ENCODE results near the gene ANTXR1. TPM values are rescaled to one million over a fixed set of nuclear protein-coding genes. Genes with fewer than 3 reads are reported as not detected.
"Not testable (repeated sequence)": the region's sequence is repeated elsewhere in the genome, so short reads cannot be mapped to it uniquely, and the experiment has no call there.

ANTXR1 gene
- total RNA-seq, 3 donors from 2014 or later (not counting 1 experiment from before 2014, with no cell fraction given) = not detected

DNA sequence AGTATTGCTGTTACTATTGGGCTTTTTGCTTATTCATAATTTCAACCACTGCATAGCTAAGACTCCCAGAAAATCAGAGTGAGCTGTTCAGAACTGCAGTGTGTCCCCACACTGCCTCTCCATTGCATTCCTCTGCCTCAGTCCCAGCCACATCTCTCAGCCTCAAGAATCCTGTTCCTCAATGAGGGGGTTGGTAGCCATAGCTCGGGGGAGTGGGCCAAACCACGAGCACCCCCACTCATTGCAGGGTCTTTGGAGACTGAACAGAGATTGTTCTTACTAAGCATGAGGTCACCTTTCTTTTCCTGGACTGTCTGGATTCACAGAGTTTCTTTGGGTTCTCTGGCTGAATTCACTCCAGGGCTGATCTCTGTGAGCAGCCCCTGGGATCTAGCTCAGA lies 213.0 kb downstream of the ANTXR1 start:
- H3K4me3 Mint-ChIP-seq = no peak overlapping the region
- Histone ChIP-seq H3K4me1 (ENCODE audit: control insufficient read depth, insufficient read depth, low read length) (no peaks in the 10 kb centered on the region), H3K27ac (ENCODE audit: low read length) (no peak overlapping the region), H3K9me3 (ENCODE audit: control insufficient read depth, insufficient read depth, low read length) (no peaks in the 10 kb centered on the region), H3K36me3 (ENCODE audit: control insufficient read depth, insufficient read depth, low read length) (no peaks in the 10 kb centered on the region), H3K4me3 (ENCODE audit: low read length) (no peak overlapping the region), H3K27me3 (ENCODE audit: control insufficient read depth, insufficient read depth, low read length) (no peaks in the 10 kb centered on the region)
- no peak overlapping the region for H3K27ac Mint-ChIP-seq
- ATAC-seq = no peak
- H3K27me3 Mint-ChIP-seq (ENCODE audit: low read depth in 2 of 2) = peaks cover 23 to 61% of the 10 kb centered on the region in 2 donors
- no peak for DNase-seq
- H3K9me3 Mint-ChIP-seq = no peaks in the 10 kb centered on the region
- 86% methylated on average over 2 of the region's 2 CpGs for WGBS (ENCODE audit: insufficient coverage)
- intact Hi-C loops (cut with micrococcal nuclease) = no loop called here
- H3K4me1 Mint-ChIP-seq = no peaks in the 10 kb centered on the region
- TF ChIP-seq, protein P1, sequence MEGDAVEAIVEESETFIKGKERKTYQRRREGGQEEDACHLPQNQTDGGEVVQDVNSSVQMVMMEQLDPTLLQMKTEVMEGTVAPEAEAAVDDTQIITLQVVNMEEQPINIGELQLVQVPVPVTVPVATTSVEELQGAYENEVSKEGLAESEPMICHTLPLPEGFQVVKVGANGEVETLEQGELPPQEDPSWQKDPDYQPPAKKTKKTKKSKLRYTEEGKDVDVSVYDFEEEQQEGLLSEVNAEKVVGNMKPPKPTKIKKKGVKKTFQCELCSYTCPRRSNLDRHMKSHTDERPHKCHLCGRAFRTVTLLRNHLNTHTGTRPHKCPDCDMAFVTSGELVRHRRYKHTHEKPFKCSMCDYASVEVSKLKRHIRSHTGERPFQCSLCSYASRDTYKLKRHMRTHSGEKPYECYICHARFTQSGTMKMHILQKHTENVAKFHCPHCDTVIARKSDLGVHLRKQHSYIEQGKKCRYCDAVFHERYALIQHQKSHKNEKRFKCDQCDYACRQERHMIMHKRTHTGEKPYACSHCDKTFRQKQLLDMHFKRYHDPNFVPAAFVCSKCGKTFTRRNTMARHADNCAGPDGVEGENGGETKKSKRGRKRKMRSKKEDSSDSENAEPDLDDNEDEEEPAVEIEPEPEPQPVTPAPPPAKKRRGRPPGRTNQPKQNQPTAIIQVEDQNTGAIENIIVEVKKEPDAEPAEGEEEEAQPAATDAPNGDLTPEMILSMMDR (IDR thresholded peaks at IDR 0.05) = no peak
- no peaks in the 10 kb centered on the region for H3K36me3 Mint-ChIP-seq

DNA sequence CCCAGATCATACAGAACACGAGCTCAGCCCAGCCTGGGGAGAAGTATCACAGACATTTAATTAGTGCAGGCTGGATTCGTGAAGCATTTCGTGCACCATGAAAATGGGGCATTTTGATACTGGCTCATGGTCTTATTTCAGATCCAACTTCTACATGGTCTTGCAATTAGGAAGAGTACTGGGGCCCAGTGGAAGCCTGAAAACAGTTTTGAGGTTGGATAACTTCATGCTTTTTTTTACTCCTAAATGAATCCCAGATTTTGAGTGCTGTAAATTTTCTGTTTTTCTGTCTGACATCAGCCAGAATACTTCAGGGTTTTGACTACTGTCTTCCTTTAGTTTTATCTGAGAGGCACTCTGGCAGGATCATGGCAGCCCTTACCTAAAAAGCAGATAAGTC lies 213.9 kb downstream of the ANTXR1 start:
- Mint-ChIP-seq H3K27ac (no peak overlapping the region), H3K36me3 (no peaks in the 10 kb centered on the region), H3K4me3 (no peak overlapping the region), H3K27me3 (ENCODE audit: low read depth in 2 of 2) (peaks cover 21 to 63% of the 10 kb centered on the region in 2 donors), H3K4me1 (no peaks in the 10 kb centered on the region), H3K9me3 (no peaks in the 10 kb centered on the region)
- H3K27ac ChIP-seq (ENCODE audit: low read length) = no peak overlapping the region
- H3K4me1 ChIP-seq (ENCODE audit: control insufficient read depth, insufficient read depth, low read length) = no peaks in the 10 kb centered on the region
- H3K36me3 ChIP-seq (ENCODE audit: control insufficient read depth, insufficient read depth, low read length) = no peaks in the 10 kb centered on the region
- DNase-seq = no peak
- TF ChIP-seq, protein P1 (IDR thresholded peaks at IDR 0.05) = no peak
- H3K27me3 ChIP-seq (ENCODE audit: control insufficient read depth, insufficient read depth, low read length) = no peaks in the 10 kb centered on the region
- H3K4me3 ChIP-seq (ENCODE audit: low read length) = no peak overlapping the region
- ATAC-seq = no peak
- intact Hi-C loops (cut with micrococcal nuclease) = no loop called here
- 80% methylated on average over 3 of the region's 3 CpGs for WGBS (ENCODE audit: insufficient coverage)
- no peaks in the 10 kb centered on the region for H3K9me3 ChIP-seq (ENCODE audit: control insufficient read depth, insufficient read depth, low read length)

DNA sequence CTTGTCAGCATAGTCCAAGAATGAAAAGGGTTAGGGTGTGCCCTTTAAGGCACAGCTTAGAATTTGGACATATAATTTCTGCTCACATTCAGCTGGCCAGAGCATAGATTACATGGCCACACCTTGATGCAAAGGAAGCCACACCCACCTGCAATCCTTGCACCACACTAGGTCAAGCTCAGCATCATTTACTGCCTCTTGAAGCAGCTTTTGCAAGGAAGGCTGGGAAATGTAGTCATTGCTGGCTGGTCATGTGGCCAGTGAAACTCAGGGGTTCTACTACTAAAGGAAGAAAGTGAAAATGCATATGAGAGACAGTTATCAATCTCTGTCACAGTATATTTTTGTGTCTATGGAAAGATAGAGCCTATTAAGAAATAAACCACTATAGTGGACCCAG lies 214.7 kb downstream of the ANTXR1 start:
- Mint-ChIP-seq H3K9me3 (no peaks in the 10 kb centered on the region), H3K27me3 (ENCODE audit: low read depth in 2 of 2) (peaks cover 24 to 56% of the 10 kb centered on the region in 2 donors), H3K4me3 (no peak overlapping the region), H3K4me1 (no peaks in the 10 kb centered on the region), H3K27ac (no peak overlapping the region), H3K36me3 (no peaks in the 10 kb centered on the region)
- H3K4me3 ChIP-seq (ENCODE audit: low read length) = no peak overlapping the region
- H3K4me1 ChIP-seq (ENCODE audit: control insufficient read depth, insufficient read depth, low read length) = no peaks in the 10 kb centered on the region
- intact Hi-C loops (cut with micrococcal nuclease) = no loop called here
- no peak overlapping the region for H3K27ac ChIP-seq (ENCODE audit: low read length)
- no peak for ATAC-seq
- no peak for DNase-seq
- TF ChIP-seq, protein P1 (IDR thresholded peaks at IDR 0.05) = no peak
- H3K36me3 ChIP-seq (ENCODE audit: control insufficient read depth, insufficient read depth, low read length) = no peaks in the 10 kb centered on the region
- H3K27me3 ChIP-seq (ENCODE audit: control insufficient read depth, insufficient read depth, low read length) = no peaks in the 10 kb centered on the region
- H3K9me3 ChIP-seq (ENCODE audit: control insufficient read depth, insufficient read depth, low read length) = no peaks in the 10 kb centered on the region

DNA sequence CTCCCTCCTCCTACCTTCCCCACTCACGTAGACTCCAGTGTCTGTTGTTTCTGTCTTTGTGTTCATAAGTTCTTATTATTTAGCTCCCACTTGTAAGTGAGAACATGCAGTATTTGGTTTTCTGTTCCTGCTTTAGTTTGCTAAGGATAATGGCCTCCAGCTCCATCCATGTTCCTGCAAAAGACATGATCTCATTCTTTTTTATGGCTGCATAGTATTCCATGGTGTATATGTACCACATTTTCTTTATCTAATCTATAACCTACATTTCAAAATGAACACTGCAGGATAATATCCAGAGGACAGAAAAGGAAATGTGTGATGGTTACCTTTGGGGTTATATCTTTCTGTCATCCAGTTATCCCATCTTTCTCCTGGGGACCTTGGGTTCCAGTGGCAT lies 218.0 kb downstream of the ANTXR1 start:
- no CpG with 5 or more reads among the region's 1 CpG for WGBS (ENCODE audit: insufficient coverage)
- H3K27ac Mint-ChIP-seq; H3K4me1 ChIP-seq (ENCODE audit: control insufficient read depth, insufficient read depth, low read length); DNase-seq; H3K9me3 ChIP-seq (ENCODE audit: control insufficient read depth, insufficient read depth, low read length); intact Hi-C loops (cut with micrococcal nuclease); H3K9me3 Mint-ChIP-seq; H3K27me3 ChIP-seq (ENCODE audit: control insufficient read depth, insufficient read depth, low read length); H3K4me3 ChIP-seq (ENCODE audit: low read length); H3K36me3 Mint-ChIP-seq; H3K36me3 ChIP-seq (ENCODE audit: control insufficient read depth, insufficient read depth, low read length); ATAC-seq; H3K4me3 Mint-ChIP-seq; H3K27ac ChIP-seq (ENCODE audit: low read length); H3K4me1 Mint-ChIP-seq: not testable (repeated sequence)
- H3K27me3 Mint-ChIP-seq (ENCODE audit: low read depth in 2 of 2) = peaks cover 17 to 30% of the 10 kb centered on the region in 2 donors
